ENCODE results near the gene NSUN5.

GRCh38 chr7:73353243-73353642, 44.6 kb upstream of the NSUN5 start:
- TF ChIP-seq, protein P1, sequence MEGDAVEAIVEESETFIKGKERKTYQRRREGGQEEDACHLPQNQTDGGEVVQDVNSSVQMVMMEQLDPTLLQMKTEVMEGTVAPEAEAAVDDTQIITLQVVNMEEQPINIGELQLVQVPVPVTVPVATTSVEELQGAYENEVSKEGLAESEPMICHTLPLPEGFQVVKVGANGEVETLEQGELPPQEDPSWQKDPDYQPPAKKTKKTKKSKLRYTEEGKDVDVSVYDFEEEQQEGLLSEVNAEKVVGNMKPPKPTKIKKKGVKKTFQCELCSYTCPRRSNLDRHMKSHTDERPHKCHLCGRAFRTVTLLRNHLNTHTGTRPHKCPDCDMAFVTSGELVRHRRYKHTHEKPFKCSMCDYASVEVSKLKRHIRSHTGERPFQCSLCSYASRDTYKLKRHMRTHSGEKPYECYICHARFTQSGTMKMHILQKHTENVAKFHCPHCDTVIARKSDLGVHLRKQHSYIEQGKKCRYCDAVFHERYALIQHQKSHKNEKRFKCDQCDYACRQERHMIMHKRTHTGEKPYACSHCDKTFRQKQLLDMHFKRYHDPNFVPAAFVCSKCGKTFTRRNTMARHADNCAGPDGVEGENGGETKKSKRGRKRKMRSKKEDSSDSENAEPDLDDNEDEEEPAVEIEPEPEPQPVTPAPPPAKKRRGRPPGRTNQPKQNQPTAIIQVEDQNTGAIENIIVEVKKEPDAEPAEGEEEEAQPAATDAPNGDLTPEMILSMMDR (IDR thresholded peaks at IDR 0.05): no peak
- no peak for TF ChIP-seq POLR2A (IDR thresholded peaks at IDR 0.05)
- TF ChIP-seq POLR2AphosphoS5 (IDR thresholded peaks at IDR 0.05): no peak
- TF ChIP-seq EP300 (IDR thresholded peaks at IDR 0.05): no peak
